ENCODE measurements around the gene GOLGA3. TPM values are rescaled to one million over a fixed set of nuclear protein-coding genes. Genes with fewer than 3 reads are reported as not detected.

GOLGA3 gene
- total RNA-seq, 2 experiments from 2014 or later = 43.9 to 51.4 TPM

GRCh38 chr12:132740652-132741051 is 88.0 kb downstream of the GOLGA3 start:
- CTCF ChIA-PET = interaction anchor here (0.9 to 1.1 kb wide), 2 partner anchors 164 to 168 kb away, joined by 3 read pairs; no protein-coding TSS in a partner anchor
- Mint-ChIP-seq H3K36me3 (ENCODE audit: low read depth) (peaks cover 74% of the 10 kb centered on the region), H3K4me1 (peaks cover 15% of the 10 kb centered on the region), H3K27me3 (no peaks in the 10 kb centered on the region), H3K4me3 (no peak overlapping the region), H3K9me3 (no peaks in the 10 kb centered on the region), H3K27ac (peak overlapping the region; percentile 41)
- POLR2A ChIA-PET = no interaction called here
- DNase-seq = no peak

DNA sequence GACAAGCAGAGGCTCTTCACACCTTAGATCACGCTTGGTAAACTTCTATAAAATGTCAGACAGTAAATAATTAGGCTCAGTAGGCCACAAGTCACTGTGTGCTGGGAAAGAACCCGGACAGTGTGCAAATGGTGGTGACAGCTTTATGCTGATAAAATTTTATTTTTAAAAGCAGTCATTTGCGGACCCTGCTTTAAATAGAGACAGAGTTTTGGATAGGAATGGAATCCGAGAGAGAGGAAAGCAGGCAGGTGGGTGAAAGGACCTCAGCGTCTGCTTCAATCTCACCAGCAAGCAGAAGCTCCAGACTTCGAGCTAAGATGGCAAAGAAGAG is 88.4 kb downstream of the GOLGA3 start:
- no peaks in the 10 kb centered on the region for H3K27me3 Mint-ChIP-seq
- peaks cover 74% of the 10 kb centered on the region for H3K36me3 Mint-ChIP-seq (ENCODE audit: low read depth)
- DNase-seq = no peak
- POLR2A ChIA-PET = no interaction called here
- peaks cover 15% of the 10 kb centered on the region for H3K4me1 Mint-ChIP-seq
- no peak overlapping the region for H3K4me3 Mint-ChIP-seq
- CTCF ChIA-PET = interaction anchor here (0.9 kb wide), 1 partner anchor 169 kb away, joined by 3 read pairs; no protein-coding TSS in a partner anchor
- H3K9me3 Mint-ChIP-seq = no peaks in the 10 kb centered on the region
- H3K27ac Mint-ChIP-seq = no peak overlapping the region

DNA sequence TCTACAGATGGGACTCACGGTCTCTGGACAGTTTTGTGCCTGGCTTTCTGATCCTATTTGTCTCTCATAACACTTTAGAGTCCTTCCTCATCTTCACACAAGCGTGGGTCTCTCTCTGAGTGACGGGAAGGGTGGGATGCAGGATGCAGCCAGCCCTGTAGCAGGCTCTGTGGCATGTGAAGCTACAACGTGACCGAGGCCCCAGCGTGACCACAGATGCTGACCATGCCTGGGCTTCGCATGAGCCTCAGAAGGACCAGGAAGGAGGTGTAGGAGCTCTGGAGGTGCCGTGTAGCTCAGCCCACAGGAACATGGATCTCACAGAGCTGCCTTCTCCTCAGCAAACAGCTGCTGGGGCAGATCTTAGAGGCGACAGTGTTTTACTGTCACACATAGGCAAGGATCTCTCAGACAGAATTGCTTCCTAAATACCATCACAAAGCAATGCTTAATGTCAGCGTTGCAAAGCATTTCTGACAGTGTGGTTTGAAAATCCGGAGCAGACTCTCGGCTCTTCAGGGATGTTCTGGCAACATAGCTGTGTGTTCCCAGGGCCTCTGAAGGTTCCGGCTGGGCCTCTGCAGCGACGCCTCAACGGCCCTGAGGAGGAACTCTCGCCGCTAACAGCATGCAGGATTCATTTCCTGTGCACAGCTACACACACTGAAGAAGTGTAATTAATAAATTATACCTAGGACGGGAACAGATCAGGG is 88.9 kb downstream of the GOLGA3 start:
- Mint-ChIP-seq H3K36me3 (ENCODE audit: low read depth) (peaks cover 72% of the 10 kb centered on the region), H3K9me3 (no peaks in the 10 kb centered on the region)
- POLR2A ChIA-PET = no interaction called here

GRCh38 chr12:132736913-132737312 is 91.8 kb downstream of the GOLGA3 start:
- H3K9me3 Mint-ChIP-seq = no peaks in the 10 kb centered on the region
- peaks cover 74% of the 10 kb centered on the region for H3K36me3 Mint-ChIP-seq (ENCODE audit: low read depth)
- DNase-seq = no peak
- no peak overlapping the region for H3K27ac Mint-ChIP-seq
- H3K27me3 Mint-ChIP-seq = no peaks in the 10 kb centered on the region
- ChIA-PET CTCF (no interaction called here), POLR2A (no interaction called here)
- no peak overlapping the region for H3K4me3 Mint-ChIP-seq
- H3K4me1 Mint-ChIP-seq = peaks cover 2% of the 10 kb centered on the region

More for the DNA sequence above, 88.9 kb downstream of the GOLGA3 start:
- Mint-ChIP-seq H3K4me1 (peaks cover 15% of the 10 kb centered on the region), H3K27ac (no peak overlapping the region), H3K4me3 (no peak overlapping the region), H3K27me3 (no peaks in the 10 kb centered on the region)
- no peak for DNase-seq
- CTCF ChIA-PET = interaction anchor here (0.9 kb wide), 1 partner anchor 169 kb away, joined by 3 read pairs; no protein-coding TSS in a partner anchor

DNA sequence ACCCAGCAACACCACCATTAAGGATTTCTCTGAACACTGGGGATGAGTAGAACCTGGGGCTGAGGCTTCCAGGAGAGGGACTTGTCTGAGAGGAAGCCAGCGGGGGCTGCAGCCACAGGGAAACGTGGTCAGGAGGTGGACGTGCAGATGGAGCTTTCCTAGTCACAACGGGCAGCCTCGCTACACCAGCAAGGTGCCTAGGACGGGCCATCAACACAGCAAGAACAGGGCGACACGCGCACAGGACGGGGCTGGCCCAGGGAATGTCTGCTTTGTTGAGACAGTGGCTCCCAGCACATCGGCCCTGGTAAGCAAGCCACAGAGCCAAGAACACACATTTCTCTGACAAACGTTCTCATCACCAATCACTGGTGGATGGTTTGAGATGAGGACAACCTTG is 92.3 kb downstream of the GOLGA3 start:
- H3K27ac Mint-ChIP-seq = no peak overlapping the region
- H3K9me3 Mint-ChIP-seq = no peaks in the 10 kb centered on the region
- H3K36me3 Mint-ChIP-seq (ENCODE audit: low read depth) = peaks cover 74% of the 10 kb centered on the region
- no peak for DNase-seq
- no peak overlapping the region for H3K4me3 Mint-ChIP-seq
- ChIA-PET CTCF (no interaction called here), POLR2A (no interaction called here)
- no peaks in the 10 kb centered on the region for H3K27me3 Mint-ChIP-seq
- no peaks in the 10 kb centered on the region for H3K4me1 Mint-ChIP-seq

DNA sequence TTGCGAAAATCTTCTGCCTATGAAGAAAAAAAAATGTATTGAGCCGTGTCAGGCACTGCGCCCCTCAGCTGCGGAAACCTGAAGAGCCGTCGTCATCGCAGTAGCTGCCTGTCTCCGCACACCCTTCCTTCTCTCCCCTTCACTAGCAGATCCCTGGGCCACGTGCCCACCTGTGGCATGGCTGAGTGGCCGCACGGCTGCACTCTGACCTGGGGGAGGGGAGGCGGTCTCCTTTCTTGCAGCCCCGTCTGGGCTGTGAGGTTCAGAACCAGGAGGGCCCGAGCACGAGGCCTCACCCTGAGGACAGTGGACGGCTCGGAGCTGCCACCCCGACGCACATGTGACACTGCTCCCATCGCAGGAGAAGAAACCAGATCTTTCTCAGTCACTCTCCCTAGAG is 93.2 kb downstream of the GOLGA3 start:
- Mint-ChIP-seq H3K27me3 (no peaks in the 10 kb centered on the region), H3K9me3 (peaks cover 2% of the 10 kb centered on the region), H3K4me1 (no peaks in the 10 kb centered on the region), H3K27ac (no peak overlapping the region), H3K4me3 (no peak overlapping the region), H3K36me3 (ENCODE audit: low read depth) (peaks cover 79% of the 10 kb centered on the region)
- POLR2A ChIA-PET = no interaction called here
- DNase-seq = no peak
- CTCF ChIA-PET = interaction anchor here (0.6 to 1.4 kb wide), 2 partner anchors 23 to 53 kb away, joined by 4 read pairs; no protein-coding TSS in a partner anchor

DNA sequence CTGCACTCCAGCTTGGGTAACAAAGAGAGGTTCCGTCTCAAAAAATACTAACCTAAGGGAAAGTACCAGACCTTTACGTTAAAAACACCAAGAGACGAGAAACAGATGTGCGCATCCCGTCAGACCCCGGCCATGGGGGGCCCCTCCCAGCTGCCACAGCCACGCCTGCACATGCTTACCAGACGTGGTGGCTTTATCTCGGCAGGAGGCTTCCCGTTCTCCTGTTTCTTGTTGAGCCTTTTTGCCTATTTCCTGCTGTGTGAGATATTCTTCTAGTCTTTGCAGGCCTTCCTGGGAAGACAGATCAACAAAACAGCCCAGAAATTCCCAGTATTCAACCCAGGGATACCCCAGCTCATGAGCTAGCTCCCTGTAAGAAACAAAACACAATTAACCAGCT is 94.5 kb downstream of the GOLGA3 start:
- CTCF ChIA-PET = interaction anchor here (1.1 to 1.4 kb wide), 2 partner anchors 21 to 22 kb away, joined by 4 to 5 read pairs; no protein-coding TSS in a partner anchor
- H3K9me3 Mint-ChIP-seq = peaks cover 2% of the 10 kb centered on the region
- H3K27ac Mint-ChIP-seq = no peak overlapping the region

GRCh38 chr12:132731574-132731973 is 97.1 kb downstream of the GOLGA3 start:
- H3K27me3 Mint-ChIP-seq = no peaks in the 10 kb centered on the region
- no peak overlapping the region for H3K27ac Mint-ChIP-seq
- H3K4me3 Mint-ChIP-seq = no peak overlapping the region
- ChIA-PET POLR2A (no interaction called here), CTCF (no interaction called here)
- H3K4me1 Mint-ChIP-seq = peaks cover 2% of the 10 kb centered on the region
- no peak for DNase-seq
- H3K9me3 Mint-ChIP-seq = peaks cover 4% of the 10 kb centered on the region
- H3K36me3 Mint-ChIP-seq (ENCODE audit: low read depth) = peaks cover 87% of the 10 kb centered on the region

More for the DNA sequence above, 94.5 kb downstream of the GOLGA3 start:
- Mint-ChIP-seq H3K4me3 (no peak overlapping the region), H3K36me3 (ENCODE audit: low read depth) (peaks cover 78% of the 10 kb centered on the region), H3K27me3 (no peaks in the 10 kb centered on the region), H3K4me1 (no peaks in the 10 kb centered on the region)
- POLR2A ChIA-PET = no interaction called here
- no peak for DNase-seq

GRCh38 chr12:132730353-132730752 is 98.3 kb downstream of the GOLGA3 start:
- Mint-ChIP-seq H3K27me3 (no peaks in the 10 kb centered on the region), H3K4me3 (no peak overlapping the region), H3K4me1 (peaks cover 2% of the 10 kb centered on the region), H3K27ac (no peak overlapping the region), H3K36me3 (ENCODE audit: low read depth) (peaks cover 91% of the 10 kb centered on the region), H3K9me3 (peaks cover 4% of the 10 kb centered on the region)
- ChIA-PET CTCF (no interaction called here), POLR2A (interaction anchor here (0.7 kb wide), 1 partner anchor 12 kb away, joined by 3 read pairs; no protein-coding TSS in a partner anchor)
- no peak for DNase-seq

DNA sequence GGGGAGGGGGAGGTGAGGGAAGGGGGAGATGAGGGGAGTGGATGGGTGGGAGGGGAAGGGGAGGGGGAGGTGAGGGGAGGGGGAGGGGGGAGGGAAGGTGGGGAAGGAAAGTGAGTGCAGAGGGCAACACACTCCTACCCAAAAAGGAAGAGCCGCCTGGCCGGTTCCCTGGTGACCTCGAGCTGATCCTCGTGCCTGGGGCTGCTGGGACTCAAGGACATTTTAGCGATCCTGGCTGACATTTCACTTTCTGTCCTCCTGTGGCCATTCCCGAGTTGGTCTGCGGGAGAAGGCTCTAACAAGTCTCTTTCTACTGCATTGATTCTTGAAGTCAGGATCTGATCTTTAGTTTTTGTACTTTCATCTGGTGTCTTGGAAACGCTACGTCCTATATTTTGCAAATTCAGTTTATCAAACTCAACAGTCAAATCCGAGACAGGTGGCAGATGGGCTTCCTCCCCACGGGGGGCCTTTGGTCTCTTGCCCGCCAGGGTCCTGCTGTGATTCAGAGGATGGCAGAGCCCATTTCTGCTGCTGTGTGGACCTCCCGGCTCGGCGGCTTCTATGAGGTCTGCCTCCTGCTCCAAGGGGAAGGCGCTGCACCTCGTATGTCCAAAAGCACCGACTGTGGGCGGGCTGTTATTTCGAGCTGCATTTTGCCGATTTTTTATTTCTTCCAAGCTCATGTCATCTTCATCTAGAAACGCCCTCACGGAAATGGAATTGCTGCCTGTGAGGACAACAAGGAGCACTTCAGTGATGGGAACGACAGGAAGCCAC is 98.9 kb downstream of the GOLGA3 start:
- DNase-seq = no peak
- no peaks in the 10 kb centered on the region for H3K27me3 Mint-ChIP-seq
- H3K9me3 Mint-ChIP-seq = peaks cover 4% of the 10 kb centered on the region
- peaks cover 90% of the 10 kb centered on the region for H3K36me3 Mint-ChIP-seq (ENCODE audit: low read depth)
- no peak overlapping the region for H3K4me3 Mint-ChIP-seq
- ChIA-PET POLR2A (no interaction called here), CTCF (no interaction called here)
- peak overlapping the region; percentile 10 for H3K27ac Mint-ChIP-seq
- peaks cover 2% of the 10 kb centered on the region for H3K4me1 Mint-ChIP-seq

DNA sequence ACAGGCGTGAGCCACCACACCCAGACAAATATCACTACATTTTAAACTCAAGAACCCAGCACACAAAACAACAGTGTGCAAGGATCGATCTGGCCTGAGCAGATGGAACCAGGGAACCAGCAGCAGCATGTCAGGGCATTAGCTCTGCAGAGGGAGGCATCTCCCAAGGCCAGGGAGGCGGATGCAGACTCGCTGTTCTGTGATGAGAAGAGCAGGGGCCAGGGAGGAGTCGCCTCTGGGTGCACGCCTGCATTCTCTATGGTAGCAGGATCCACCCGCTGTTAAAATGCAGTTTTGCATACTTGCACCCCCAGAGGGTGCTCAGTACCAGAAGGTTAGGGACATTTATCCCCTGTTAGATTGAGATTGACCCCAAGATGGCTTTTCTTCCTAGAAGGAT is 100.2 kb downstream of the GOLGA3 start:
- Mint-ChIP-seq H3K4me3 (peak overlapping the region; percentile 34), H3K27me3 (no peaks in the 10 kb centered on the region), H3K4me1 (peaks cover 2% of the 10 kb centered on the region), H3K27ac (peak overlapping the region; percentile 25), H3K9me3 (peaks cover 4% of the 10 kb centered on the region), H3K36me3 (ENCODE audit: low read depth) (peaks cover 88% of the 10 kb centered on the region)
- POLR2A ChIA-PET = no interaction called here
- DNase-seq = no peak
- CTCF ChIA-PET = no interaction called here

- no peak for DNase-seq
- CTCF ChIA-PET = no interaction called here
- no peak overlapping the region for H3K27ac Mint-ChIP-seq
- H3K4me3 Mint-ChIP-seq = no peak overlapping the region
- POLR2A ChIA-PET = no interaction called here
- H3K27me3 Mint-ChIP-seq = no peaks in the 10 kb centered on the region
- peaks cover 2% of the 10 kb centered on the region for H3K4me1 Mint-ChIP-seq
- peaks cover 82% of the 10 kb centered on the region for H3K36me3 Mint-ChIP-seq (ENCODE audit: low read depth)
- H3K9me3 Mint-ChIP-seq = peaks cover 4% of the 10 kb centered on the region
These were observed 101.4 kb downstream of the GOLGA3 start for GRCh38 chr12:132727091-132727794.

DNA sequence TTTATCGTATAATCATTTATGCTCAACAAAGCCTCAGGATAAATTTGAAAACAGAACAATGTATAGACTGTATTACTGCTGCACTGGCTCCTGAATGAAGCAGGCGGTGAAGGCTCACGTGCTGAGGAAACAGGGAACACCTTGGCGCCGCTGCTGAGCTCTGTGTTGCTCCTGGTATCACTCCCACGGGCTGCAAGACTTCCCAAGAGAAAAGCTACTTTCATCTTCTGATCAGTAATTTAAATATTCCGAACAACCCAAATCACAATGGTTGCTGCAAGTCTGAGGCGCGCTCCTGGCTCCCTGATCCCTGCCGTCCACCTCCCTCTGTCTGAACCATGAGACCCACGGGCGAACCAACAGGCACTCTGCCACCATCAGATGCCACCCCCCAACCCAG is 102.3 kb downstream of the GOLGA3 start:
- Mint-ChIP-seq H3K27me3 (no peaks in the 10 kb centered on the region), H3K36me3 (ENCODE audit: low read depth) (peaks cover 78% of the 10 kb centered on the region), H3K9me3 (peaks cover 4% of the 10 kb centered on the region), H3K4me3 (no peak overlapping the region), H3K27ac (no peak overlapping the region), H3K4me1 (peaks cover 2% of the 10 kb centered on the region)
- ChIA-PET CTCF (interaction anchor here (0.6 kb wide), 1 partner anchor 11 kb away, joined by 3 read pairs; no protein-coding TSS in a partner anchor), POLR2A (no interaction called here)
- no peak for DNase-seq

Data from activated CD4-positive, alpha-beta T cell treated with anti-CD3 and anti-CD28 coated beads, Interleukin-2, amount 10 ng/mL, durations not matched to agents 7 days and 5 days (primary cell).